AG04450 (cell line): ENCODE data around the gene TERB2. TPM values are rescaled to one million over a fixed set of nuclear protein-coding genes. Genes with fewer than 3 reads are reported as not detected.
"Not testable (repeated sequence)": the region's sequence is repeated elsewhere in the genome, so short reads cannot be mapped to it uniquely, and the experiment has no call there.

ENCODE experiments used
- CTCF ChIA-PET: fragments of 300-600, 350-600 bp; formaldehyde crosslinking; extraction: SDS; loops from one replicate; lab custom pipeline; 2022; ENCODE audit warnings: antibody characterized with exemption, inconsistent platforms; lab: Charles Lee
- POLR2A ChIA-PET: fragments of 350-600 bp; formaldehyde crosslinking; extraction: SDS; loops from one replicate; lab custom pipeline; 2021; ENCODE audit warnings: antibody characterized with exemption, inconsistent platforms; lab: Yijun Ruan, JAX
- DNase-seq: peaks from one replicate; pipeline ENCODE4 v3.0.0-alpha.2; 2011; ENCODE audit warnings: low read depth, low spot score
- H3K27ac ChIP-seq: one replicate; pipeline ENCODE4 v1.5.1; 2012; ENCODE audit warnings: low read depth, low read length, control low read depth
- H3K27me3 ChIP-seq: one replicate; pipeline ENCODE4 v1.6.0; 2012; ENCODE audit warnings: low read length; ENCODE audit not compliant: control insufficient read depth, insufficient read depth
- H3K4me3 ChIP-seq: 2 replicates; pipeline ENCODE4 v1.5.1; 2011; ENCODE audit warnings: mild to moderate bottlenecking, low read depth, low read length, control low read depth
- H3K9me3 ChIP-seq: 2 replicates; pipeline ENCODE4 v1.5.1; 2012; ENCODE audit warnings: low read length; ENCODE audit not compliant: control insufficient read depth, insufficient read depth
- CTCF ChIP-seq: IDR thresholded peaks from 2 replicates; pipeline ENCODE4 v1.5.1; 2011; ENCODE audit warnings: low read depth, low read length, control low read depth, inconsistent platforms
- polyA minus RNA-seq: library from RNA; depleted of rRNA, polyadenylated mRNA; stranded (reverse); fragments of >200 nt; gene quantifications from 2 replicates; pipeline ENCODE4 v1.2.3, GENCODE V29; 2011; rRNA and poly(A)+ RNA removed
- polyA plus RNA-seq: library from polyadenylated mRNA; depleted of rRNA; stranded (reverse); fragments of >200 nt; gene quantifications from 2 replicates; pipeline ENCODE4 v1.2.3, GENCODE V29; 2011; rRNA removed

Gene TERB2
- polyA plus RNA-seq (not detected in 2 replicates), polyA minus RNA-seq (not detected in 2 replicates)

- Histone ChIP-seq H3K27ac (no peak within 1 kb of the TSS), H3K27me3 (no peaks in the 10 kb centered on the region), H3K4me3 (no peak within 1 kb of the TSS), H3K9me3 (no peaks in the 10 kb centered on the region)
- ChIA-PET CTCF (interaction anchor here (1.4 kb wide), 1 partner anchor 162 kb away, joined by 3 read pairs; no protein-coding TSS in a partner anchor), POLR2A (no interaction called here)
- no peak for DNase-seq
- TF ChIP-seq CTCF = no peak
Observed at GRCh38 chr15:44956388-44956787, at the start of gene TERB2. TERB2 (plus strand) TSS chr15:44956687; CDS start chr15:44956719, 32 bp downstream.

- Histone ChIP-seq H3K27me3 (no peaks in the 10 kb centered on the region), H3K27ac (no peak overlapping the region), H3K4me3 (no peak overlapping the region), H3K9me3 (no peaks in the 10 kb centered on the region)
- no peak for TF ChIP-seq CTCF
- ChIA-PET POLR2A (no interaction called here), CTCF (no interaction called here)
- DNase-seq = no peak
Observed at GRCh38 chr15:44909423-44909822, 47.1 kb upstream of the TERB2 start.

GRCh38 chr15:44910981-44911625 lies 45.4 kb upstream of the TERB2 start:
- DNase-seq = no peak
- CTCF ChIA-PET = no interaction called here
- no peak overlapping the region for H3K27ac ChIP-seq
- no peaks in the 10 kb centered on the region for H3K9me3 ChIP-seq
- TF ChIP-seq CTCF = no peak
- no peaks in the 10 kb centered on the region for H3K27me3 ChIP-seq
- no peak overlapping the region for H3K4me3 ChIP-seq
- POLR2A ChIA-PET = no interaction called here

- CTCF ChIA-PET, H3K9me3 ChIP-seq, DNase-seq, POLR2A ChIA-PET, H3K4me3 ChIP-seq, H3K27me3 ChIP-seq, H3K27ac ChIP-seq: not testable (repeated sequence)
Observed at GRCh38 chr15:44912186-44912585, 44.3 kb upstream of the TERB2 start.

- not testable (repeated sequence) for DNase-seq
Observed at GRCh38 chr15:44912974-44913448, 43.5 kb upstream of the TERB2 start.

GRCh38 chr15:44918136-44918535 lies 38.4 kb upstream of the TERB2 start:
- no peak overlapping the region for H3K4me3 ChIP-seq
- H3K27me3 ChIP-seq = no peaks in the 10 kb centered on the region
- no peak for DNase-seq
- CTCF ChIA-PET = no interaction called here
- no peaks in the 10 kb centered on the region for H3K9me3 ChIP-seq
- POLR2A ChIA-PET = no interaction called here
- TF ChIP-seq CTCF = no peak
- H3K27ac ChIP-seq = no peak overlapping the region

More at GRCh38 chr15:44912974-44913448, 43.5 kb upstream of the TERB2 start:
- POLR2A ChIA-PET, H3K27ac ChIP-seq, CTCF ChIA-PET, H3K4me3 ChIP-seq, H3K9me3 ChIP-seq, H3K27me3 ChIP-seq: not testable (repeated sequence)

GRCh38 chr15:44928658-44929057 lies 27.8 kb upstream of the TERB2 start:
- H3K9me3 ChIP-seq, DNase-seq, H3K27me3 ChIP-seq, POLR2A ChIA-PET, H3K27ac ChIP-seq, H3K4me3 ChIP-seq, CTCF ChIA-PET: not testable (repeated sequence)

GRCh38 chr15:44930283-44930682 lies 26.2 kb upstream of the TERB2 start:
- H3K4me3 ChIP-seq, H3K27me3 ChIP-seq, POLR2A ChIA-PET, H3K9me3 ChIP-seq, H3K27ac ChIP-seq, CTCF ChIA-PET, DNase-seq: not testable (repeated sequence)
